Neuron (in vitro differentiated cells): ENCODE measurements around the gene CD300LG.

Experiments
- H2AFZ ChIP-seq: one replicate; pipeline ENCODE4 v1.6.1; 2013; ENCODE audit warnings: low read depth, mild to moderate bottlenecking, inconsistent platforms, low read length, moderate library complexity
- H3K27me3 ChIP-seq: one replicate; pipeline ENCODE4 v1.6.1; 2013; ENCODE audit warnings: low read length; ENCODE audit not compliant: insufficient read depth
- H3K36me3 ChIP-seq: one replicate; pipeline ENCODE4 v1.6.1; 2013; ENCODE audit warnings: low read length; ENCODE audit not compliant: insufficient read depth
- H3K4me1 ChIP-seq: one replicate; pipeline ENCODE4 v1.6.1; 2013; ENCODE audit warnings: low read length; ENCODE audit not compliant: insufficient read depth
- H3K4me3 ChIP-seq: 2 replicates; pipeline ENCODE4 v1.5.1; 2013; ENCODE audit warnings: mild to moderate bottlenecking, low read length, moderate library complexity
- H3K9me3 ChIP-seq: one replicate; pipeline ENCODE4 v1.6.1; 2013; ENCODE audit warnings: low read length

Gene CD300LG

DNA sequence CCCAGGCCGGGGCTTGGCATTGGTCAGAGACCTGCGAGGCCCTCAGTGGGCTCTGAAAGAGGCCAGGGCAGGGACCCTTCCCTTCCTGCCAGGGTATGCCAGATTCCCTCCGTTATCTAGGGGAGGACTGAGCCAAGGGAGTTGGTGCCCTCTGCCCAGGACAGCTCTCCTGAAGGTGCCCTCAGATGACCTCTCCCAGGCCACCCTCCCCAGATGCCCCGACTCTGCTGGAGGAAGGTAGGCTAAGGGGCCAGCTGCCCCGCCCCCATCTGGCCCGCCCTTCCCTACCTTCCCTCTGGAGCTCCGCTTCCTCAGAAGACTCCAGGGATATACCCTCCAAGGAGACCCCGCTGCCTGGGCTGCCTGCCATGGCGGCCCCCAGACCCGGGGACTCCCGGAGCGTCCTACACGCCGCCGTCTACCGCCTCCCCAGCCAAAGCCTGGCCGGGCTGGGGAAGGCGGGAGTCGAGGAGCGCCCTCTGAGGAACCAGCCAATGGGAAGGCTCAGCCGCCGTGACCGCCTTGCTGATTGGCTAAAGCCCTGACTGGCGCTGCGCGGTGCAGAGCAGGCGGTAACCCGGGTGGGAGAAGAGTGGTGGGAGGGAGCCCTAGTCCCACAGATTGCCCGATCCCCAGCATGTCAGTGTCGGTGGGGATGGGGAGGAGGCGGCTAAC lies 53.3 kb downstream of the CD300LG start:
- no peaks in the 10 kb centered on the region for H3K36me3 ChIP-seq
- H2AFZ ChIP-seq = peak overlapping the region; percentile 76
- H3K4me3 ChIP-seq = peak overlapping the region; percentile 50
- no peaks in the 10 kb centered on the region for H3K27me3 ChIP-seq
- H3K4me1 ChIP-seq = peaks cover 28% of the 10 kb centered on the region
- H3K9me3 ChIP-seq = no peaks in the 10 kb centered on the region

DNA sequence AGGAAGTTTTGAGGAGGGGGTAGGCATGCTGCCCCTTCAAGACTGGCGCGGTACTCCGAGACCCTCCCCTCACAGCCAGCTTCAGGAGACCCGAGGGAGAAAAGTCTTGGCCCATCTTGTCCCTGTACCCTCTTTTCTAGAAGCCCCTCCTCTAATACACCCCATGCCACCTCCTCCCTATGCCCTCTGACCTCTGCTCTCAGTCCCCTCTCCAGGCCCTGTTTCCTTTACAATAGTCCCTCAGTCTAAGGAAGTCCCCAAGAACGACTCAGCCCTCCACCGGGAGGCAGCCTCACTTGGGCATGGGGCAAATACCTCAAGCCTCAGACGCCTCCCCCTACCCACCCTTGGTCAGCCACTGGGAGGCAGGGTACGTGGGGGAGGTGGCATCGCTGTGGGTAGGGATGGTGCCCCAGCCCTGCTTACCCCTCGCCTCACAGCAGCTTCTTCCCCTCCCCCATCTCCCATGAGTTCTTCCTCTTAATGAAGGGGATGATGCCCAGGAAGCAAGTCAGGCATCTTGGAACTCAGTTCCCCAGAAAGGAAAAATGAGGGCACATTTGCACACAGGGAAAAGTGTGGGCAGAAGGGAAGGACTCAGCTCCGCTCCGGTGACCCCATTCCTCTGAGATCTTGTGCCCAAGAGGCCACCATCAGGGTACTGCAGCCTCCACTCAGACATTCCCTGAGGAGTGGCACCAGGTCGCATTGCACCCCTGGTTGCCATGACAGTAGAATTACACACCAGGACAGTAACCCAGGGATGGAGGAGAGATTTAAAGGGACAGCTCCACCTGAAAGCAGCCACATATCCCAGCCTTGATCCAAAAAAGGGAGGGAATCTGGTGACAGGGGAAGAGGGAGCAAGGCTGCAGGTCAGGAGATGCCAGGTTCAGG lies 54.1 kb downstream of the CD300LG start:
- no peaks in the 10 kb centered on the region for H3K36me3 ChIP-seq
- peak overlapping the region; percentile 50 for H3K4me3 ChIP-seq
- no peaks in the 10 kb centered on the region for H3K9me3 ChIP-seq
- no peaks in the 10 kb centered on the region for H3K27me3 ChIP-seq
- peaks cover 35% of the 10 kb centered on the region for H3K4me1 ChIP-seq
- H2AFZ ChIP-seq = peak overlapping the region; percentile 76

DNA sequence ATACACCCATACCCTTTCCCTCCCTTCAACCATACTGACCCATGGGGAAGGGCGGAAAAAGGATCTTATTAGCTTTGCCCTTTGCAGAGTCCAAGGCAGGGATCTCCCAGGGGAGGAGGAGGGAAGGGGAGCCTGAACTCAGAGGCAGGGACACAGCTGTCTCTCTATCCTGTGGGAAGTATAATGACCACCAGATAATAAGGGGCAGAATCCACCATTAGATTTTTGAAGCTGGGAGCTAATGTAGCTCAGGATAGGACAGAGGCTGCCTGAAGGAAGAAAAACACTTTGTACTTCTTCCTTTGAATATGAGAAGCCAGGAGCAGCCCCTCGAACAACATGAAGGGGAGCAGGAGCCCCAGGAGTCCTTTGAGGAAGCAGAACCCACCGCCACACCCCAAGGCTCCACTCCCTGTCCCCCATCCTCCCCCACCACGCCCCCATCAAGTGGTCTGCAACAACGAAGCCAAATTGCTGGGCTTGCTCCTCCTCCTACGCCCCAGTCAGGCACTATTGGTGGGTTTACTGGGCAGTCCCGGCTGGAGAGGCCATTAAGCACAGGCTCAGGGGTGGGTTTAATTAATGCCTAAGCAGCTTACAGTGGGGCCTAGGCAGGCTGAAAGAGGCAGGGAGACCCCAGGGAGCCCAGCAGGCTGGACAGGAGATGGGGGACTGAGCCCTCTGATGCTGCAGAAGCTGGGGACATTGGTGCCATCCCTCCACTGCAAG lies 55.0 kb downstream of the CD300LG start:
- Histone ChIP-seq H2AFZ (no peak overlapping the region), H3K27me3 (no peaks in the 10 kb centered on the region), H3K9me3 (no peaks in the 10 kb centered on the region), H3K4me3 (no peak overlapping the region), H3K4me1 (peaks cover 41% of the 10 kb centered on the region), H3K36me3 (no peaks in the 10 kb centered on the region)

DNA sequence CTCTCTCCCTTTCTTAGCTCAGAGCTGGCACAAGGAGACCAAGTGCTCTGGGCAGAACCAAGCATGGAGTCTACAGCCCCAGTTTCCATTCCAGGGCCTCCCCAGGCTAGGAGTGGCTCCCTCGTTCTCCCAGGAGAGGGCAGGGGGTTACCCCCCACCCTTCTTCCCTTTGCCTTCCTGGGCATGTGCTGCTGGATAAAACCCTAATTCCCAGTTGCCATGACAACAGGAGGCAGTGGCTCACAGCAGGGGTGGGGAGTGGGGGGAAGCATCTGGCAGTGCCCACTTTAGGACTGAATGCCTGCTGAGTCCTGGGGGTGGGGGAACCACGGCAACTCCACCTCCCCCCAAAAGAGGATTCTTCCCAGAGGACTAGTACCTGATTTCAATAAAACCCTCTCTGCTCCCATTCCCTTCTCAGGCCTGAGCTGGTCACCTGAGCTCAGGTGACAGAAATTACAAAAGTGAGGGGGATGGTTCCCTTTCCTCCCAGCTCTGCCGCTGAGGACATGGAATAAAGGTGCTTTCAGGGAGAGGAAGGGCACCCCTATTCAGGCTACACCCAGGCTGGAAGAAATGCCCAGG lies 58.5 kb downstream of the CD300LG start:
- Histone ChIP-seq H3K36me3 (no peaks in the 10 kb centered on the region), H3K27me3 (no peaks in the 10 kb centered on the region), H3K4me3 (peak overlapping the region; percentile 52), H2AFZ (peak overlapping the region; percentile 49), H3K9me3 (no peaks in the 10 kb centered on the region), H3K4me1 (peaks cover 48% of the 10 kb centered on the region)

DNA sequence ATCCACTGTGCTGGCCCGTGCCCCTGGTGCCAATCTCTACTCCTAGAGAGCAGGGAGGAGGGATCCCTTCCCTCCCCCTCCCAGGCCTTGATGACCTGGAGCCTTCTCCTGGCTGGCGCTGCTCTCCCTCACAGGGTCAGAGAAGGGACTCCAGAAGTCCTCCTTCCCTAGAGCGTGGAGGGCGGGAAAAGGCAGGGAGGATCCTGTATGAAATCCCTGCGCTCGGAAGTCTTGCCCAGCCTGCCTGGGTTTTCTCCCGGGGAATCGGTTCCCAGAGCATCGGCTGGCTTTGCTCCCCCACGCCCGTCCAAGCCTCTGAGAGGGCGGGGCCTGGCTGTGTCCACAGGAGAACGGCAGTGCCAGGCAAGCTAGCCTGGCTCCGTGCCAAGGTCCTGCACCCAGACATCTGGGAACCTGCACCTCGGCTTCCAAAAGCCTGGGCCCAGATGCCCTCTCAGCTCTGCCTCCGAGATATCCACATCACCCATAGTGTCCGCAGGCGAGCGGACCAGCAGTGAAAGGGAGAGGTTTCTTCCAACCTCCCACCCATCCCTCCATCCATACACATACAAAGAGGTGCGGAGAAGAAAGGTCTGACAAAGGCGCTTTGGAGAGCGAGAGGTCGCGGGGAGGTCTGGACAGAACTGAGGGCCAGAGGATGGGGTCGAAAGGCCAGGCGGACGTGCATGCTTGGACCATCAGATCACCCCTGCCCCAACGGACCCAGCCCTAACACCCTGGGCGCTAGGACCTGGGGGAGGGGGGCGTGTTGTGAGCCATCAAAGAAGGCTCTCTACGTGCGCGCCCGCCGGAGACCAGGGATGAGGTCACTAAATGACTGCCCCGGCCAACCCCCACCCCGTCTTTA lies 59.2 kb downstream of the CD300LG start:
- Histone ChIP-seq H3K4me3 (peak overlapping the region; percentile 52), H3K4me1 (peaks cover 42% of the 10 kb centered on the region), H2AFZ (peak overlapping the region; percentile 49), H3K36me3 (no peaks in the 10 kb centered on the region), H3K27me3 (peaks cover under 1% of the 10 kb centered on the region), H3K9me3 (no peaks in the 10 kb centered on the region)

DNA sequence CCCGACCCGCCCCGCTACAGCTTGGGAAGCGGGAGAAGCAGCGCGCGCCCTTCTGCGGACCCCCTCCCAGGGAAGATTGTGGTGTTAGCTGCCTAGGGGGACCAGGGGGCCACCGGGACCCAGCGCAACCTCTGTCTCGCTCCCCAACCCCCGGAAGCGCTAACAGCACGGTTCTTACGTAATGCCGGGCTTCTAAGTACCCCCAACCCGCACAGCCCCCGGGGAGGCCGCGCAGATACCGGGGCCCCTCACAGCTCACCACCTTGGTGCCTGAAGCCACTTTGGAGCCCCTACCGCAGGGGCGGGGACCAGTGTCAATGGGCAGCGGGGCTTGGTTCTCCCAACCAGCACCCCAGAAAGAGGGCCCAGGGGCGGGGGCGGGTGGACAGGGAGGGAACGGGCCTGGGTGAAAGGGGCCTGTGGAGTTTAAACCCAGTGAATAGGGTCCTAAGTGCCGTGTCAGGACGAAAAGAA lies 60.0 kb downstream of the CD300LG start:
- no peaks in the 10 kb centered on the region for H3K9me3 ChIP-seq
- peak overlapping the region; percentile 52 for H3K4me3 ChIP-seq
- no peaks in the 10 kb centered on the region for H3K36me3 ChIP-seq
- H3K4me1 ChIP-seq = peaks cover 34% of the 10 kb centered on the region
- peak overlapping the region; percentile 49 for H2AFZ ChIP-seq
- H3K27me3 ChIP-seq = peaks cover 9% of the 10 kb centered on the region

DNA sequence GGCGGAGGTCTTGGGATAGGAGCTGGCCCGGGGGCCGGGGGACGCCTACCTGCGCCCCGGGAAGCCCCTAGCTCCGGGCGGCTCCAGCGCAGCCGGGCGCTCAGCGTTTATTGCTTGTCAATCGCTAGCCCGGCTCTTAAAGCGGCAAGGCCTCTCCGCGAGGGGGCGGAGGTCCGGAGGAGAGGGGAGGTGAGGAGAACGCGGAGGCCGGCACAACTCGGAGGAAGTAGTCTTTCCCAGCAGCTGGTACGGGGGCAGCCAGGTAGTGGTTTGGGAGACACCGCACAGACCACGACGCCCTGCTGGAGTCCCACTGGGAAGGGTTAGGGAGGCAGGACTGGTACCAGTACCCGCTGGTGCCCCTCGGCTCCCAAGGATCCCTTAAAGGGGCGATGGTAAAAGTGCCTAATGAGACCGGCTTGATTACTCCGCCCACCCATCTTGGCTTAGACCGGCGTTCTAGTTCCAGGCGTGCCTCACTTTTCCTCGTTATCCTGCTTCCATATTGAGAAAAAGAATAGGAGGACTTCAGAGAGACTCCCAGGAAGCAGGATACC lies 60.5 kb downstream of the CD300LG start, which contains the start of gene MPP2:
TSS of gene MPP2 (minus strand) at position 112 of the 557 bp plus-strand sequence. CDS start 3,076 bp downstream, outside the sequence.
- H3K9me3 ChIP-seq = no peaks in the 10 kb centered on the region
- H2AFZ ChIP-seq = peak within 1 kb of the TSS; percentile 49
- H3K4me3 ChIP-seq = peak within 1 kb of the TSS; percentile 52
- H3K4me1 ChIP-seq = peaks cover 31% of the 10 kb centered on the region
- peaks cover 12% of the 10 kb centered on the region for H3K27me3 ChIP-seq
- no peaks in the 10 kb centered on the region for H3K36me3 ChIP-seq

DNA sequence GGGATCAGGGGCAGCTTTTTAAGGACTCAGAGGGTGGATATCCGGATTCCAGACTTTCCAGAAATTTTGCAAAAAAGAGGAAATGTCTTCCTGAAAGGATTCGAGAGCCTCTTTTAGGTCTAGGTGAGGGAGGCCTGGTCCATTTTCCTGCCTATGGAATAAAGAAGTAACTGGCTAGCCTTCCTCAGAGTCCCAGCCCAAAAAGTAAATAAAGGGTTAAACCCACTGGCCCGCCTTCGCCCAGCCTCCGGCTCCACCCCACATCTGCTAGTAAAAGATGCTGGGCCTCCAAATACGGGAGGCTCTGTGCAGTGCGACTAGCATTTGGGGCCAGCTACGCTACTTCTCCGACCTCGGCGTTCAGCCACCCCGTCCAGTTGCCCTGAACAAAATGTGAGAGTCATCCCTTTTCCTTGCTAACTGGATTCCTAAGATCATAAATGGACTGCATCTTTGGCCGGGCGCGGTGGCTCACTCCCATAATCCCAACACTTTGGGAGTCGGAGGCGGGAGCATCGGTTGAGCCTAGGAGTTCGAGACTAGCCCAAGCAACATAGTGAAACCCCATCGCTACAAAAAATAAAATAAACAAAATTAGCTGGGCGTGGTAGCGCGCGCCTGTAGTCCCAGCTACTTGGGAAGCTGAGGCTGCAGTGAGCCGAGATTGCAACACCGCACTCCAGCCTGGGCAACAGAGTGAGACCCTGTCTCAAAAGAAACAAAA lies 61.2 kb downstream of the CD300LG start:
- no peaks in the 10 kb centered on the region for H3K9me3 ChIP-seq
- H3K36me3 ChIP-seq = no peaks in the 10 kb centered on the region
- H2AFZ ChIP-seq = peak overlapping the region; percentile 49
- H3K4me1 ChIP-seq = peaks cover 29% of the 10 kb centered on the region
- H3K27me3 ChIP-seq = peaks cover 15% of the 10 kb centered on the region
- peak overlapping the region; percentile 52 for H3K4me3 ChIP-seq

DNA sequence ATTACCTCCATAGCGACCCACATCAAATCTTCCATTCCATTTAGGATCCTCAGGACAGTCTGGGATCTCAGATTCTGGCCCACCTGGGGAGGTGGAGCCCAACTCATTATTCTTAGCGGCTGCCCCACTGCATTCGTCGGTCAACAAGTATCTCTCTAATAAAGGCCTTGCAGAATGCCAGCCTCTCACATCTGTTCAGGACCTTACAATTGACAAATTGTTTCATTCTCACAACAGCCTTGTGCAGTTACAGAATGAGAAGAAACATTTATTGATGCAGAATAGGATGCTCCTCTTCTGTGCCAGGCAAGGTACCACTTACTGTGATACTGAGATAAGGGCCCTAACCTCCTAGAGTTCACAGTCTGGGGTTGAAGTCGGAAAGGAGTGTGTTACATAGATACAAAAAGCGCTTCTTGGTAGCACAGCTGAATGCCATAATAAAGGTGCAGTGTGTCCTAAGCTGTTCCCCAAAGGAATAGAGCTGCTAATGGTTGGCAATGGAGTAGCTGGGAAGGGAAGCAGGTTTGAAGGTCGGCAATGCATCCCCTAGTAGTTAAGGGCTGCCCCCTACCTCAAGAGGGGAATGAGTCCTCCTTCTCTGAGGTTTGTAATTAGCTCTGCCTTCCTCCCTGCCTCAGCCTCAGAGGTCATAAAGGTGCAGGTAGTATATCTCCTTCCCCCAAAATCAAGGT lies 62.7 kb downstream of the CD300LG start:
- Histone ChIP-seq H3K4me1 (peaks cover 29% of the 10 kb centered on the region), H3K4me3 (no peak overlapping the region), H3K27me3 (peaks cover 26% of the 10 kb centered on the region), H3K36me3 (no peaks in the 10 kb centered on the region), H3K9me3 (no peaks in the 10 kb centered on the region), H2AFZ (no peak overlapping the region)

DNA sequence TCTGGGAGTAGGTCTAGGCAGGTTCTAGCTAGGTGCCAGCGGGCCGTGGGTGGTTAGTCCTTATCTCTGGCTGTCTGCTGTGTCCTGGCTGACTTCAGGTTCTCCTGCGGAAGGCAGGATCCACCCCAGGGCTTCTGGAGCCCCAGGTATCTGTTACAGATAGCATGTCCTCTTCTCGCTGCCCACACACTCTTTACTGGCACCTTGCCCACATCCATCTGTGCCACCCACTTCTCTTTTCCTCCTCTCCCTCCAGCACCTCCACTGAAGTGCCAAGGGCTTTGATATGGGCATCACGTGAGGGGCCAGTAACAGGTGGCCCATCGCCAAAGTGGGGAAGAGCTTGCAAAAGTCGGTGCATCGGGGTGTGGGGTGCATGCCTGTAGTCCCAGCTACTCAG lies 64.9 kb downstream of the CD300LG start:
- Histone ChIP-seq H3K27me3 (peaks cover 35% of the 10 kb centered on the region), H3K9me3 (no peaks in the 10 kb centered on the region), H3K36me3 (no peaks in the 10 kb centered on the region), H2AFZ (no peak overlapping the region), H3K4me1 (peaks cover 13% of the 10 kb centered on the region), H3K4me3 (no peak overlapping the region)
